Measurements from ENCODE around the gene QDPR.

Gene QDPR

GRCh38 chr4:17494258-17495190 is 17.4 kb downstream of the QDPR start:
- no peak for TF ChIP-seq CTCF (IDR thresholded peaks at IDR 0.05; ENCODE audit: control extremely low read depth, extremely low read depth, low read depth, missing control alignments)
- ChIA-PET CTCF (no interaction called here), POLR2A (no interaction called here)
- DNase-seq (ENCODE audit: extremely low spot score) = no peak

DNA sequence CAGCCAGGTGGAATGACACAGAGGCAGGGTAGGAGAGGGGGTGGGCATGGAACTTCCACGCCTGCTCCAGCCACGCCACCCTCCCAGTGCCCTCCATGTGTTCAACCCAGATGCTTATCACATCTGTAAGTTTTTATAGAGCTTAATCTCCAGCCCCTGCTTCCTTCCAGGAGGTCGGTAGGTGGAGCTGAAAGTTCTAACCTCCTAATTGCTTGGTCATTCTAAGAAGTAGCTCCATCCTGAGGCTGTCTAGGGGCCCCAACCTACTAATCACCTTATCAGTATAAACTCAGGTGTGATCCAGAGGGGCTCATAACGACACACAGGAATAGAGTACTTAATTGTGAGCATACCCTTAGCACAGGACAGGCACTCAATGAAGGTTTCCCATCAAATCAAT is 18.3 kb downstream of the QDPR start:
- CTCF ChIA-PET = interaction anchor here (1.1 kb wide), 1 partner anchor 22 kb away, joined by 3 read pairs; no protein-coding TSS in a partner anchor
- TF ChIP-seq CTCF (IDR thresholded peaks at IDR 0.05; ENCODE audit: control extremely low read depth, extremely low read depth, low read depth, missing control alignments) = no peak
- no peak for DNase-seq (ENCODE audit: extremely low spot score)
- POLR2A ChIA-PET = no interaction called here

GRCh38 chr4:17492876-17493275 is 19.0 kb downstream of the QDPR start:
- TF ChIP-seq CTCF (IDR thresholded peaks at IDR 0.05; ENCODE audit: control extremely low read depth, extremely low read depth, low read depth, missing control alignments) = no peak
- POLR2A ChIA-PET = no interaction called here
- no peak for DNase-seq (ENCODE audit: extremely low spot score)
- CTCF ChIA-PET = interaction anchor here (1.1 kb wide), 1 partner anchor 21 kb away, joined by 3 read pairs; no protein-coding TSS in a partner anchor

DNA sequence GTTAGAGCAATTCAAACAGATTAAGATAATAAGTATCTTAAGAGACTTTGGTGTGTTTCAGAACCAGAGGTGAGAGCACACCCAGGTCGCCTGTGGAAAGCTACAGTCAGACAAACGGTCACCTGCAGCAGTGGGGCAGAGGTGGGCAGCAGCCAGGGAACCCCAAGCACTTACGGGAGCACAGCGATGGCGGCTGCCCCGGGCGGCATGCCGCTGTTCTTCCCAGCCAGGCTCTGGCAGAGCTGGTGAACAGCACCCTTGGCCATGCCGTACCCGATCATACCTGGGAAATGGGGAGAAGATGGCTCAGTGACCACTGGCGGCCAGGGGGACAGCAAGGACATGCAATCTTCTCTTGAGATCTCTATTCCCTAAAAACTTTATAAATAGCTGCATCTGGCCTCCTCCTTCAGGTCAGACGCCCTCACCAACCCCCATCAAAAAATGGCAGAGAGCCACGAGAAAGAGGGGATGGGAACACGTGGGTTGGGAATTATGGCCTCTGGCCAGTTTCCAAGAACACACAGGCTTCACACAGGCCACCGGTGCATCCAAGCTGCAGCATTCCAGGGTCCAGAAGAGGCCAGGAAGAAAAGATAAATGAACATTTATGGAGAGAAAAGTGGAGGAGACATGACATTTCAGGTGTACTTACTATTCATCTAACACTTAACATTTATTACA is 19.7 kb downstream of the QDPR start:
- POLR2A ChIA-PET = no interaction called here
- DNase-seq (ENCODE audit: extremely low spot score) = no peak
- CTCF ChIA-PET = no interaction called here
- no peak for TF ChIP-seq CTCF (IDR thresholded peaks at IDR 0.05; ENCODE audit: control extremely low read depth, extremely low read depth, low read depth, missing control alignments)

GRCh38 chr4:17491196-17491595 is 20.7 kb downstream of the QDPR start:
- ChIA-PET CTCF (no interaction called here), POLR2A (no interaction called here)

More at GRCh38 chr4:17491196-17491595, 20.7 kb downstream of the QDPR start:
- no peak for DNase-seq (ENCODE audit: extremely low spot score)
- TF ChIP-seq CTCF (IDR thresholded peaks at IDR 0.05; ENCODE audit: control extremely low read depth, extremely low read depth, low read depth, missing control alignments) = no peak

Data from GM10248 (cell line).